Endothelial cell (in vitro differentiated cells): ENCODE results near the gene MMP14. TPM values are rescaled to one million over a fixed set of nuclear protein-coding genes. Genes with fewer than 3 reads are reported as not detected.

Experiments
- DNase-seq: peaks from one replicate; pipeline ENCODE4 v3.0.0; 2021; ENCODE audit warnings: low spot score
- H3K27ac Mint-ChIP-seq: one replicate; pipeline ENCODE4 v1.8.0; 2021; ENCODE audit warnings: mixed read lengths, inconsistent platforms; ENCODE audit not compliant: unreplicated experiment
- H3K27me3 Mint-ChIP-seq: one replicate; pipeline ENCODE4 v1.8.0; 2021; ENCODE audit warnings: mild to moderate bottlenecking, moderate library complexity, mixed read lengths, inconsistent platforms; ENCODE audit not compliant: unreplicated experiment
- H3K36me3 Mint-ChIP-seq: one replicate; pipeline ENCODE4 v1.8.0; 2021; ENCODE audit warnings: mild to moderate bottlenecking, low read depth, mixed read lengths, inconsistent platforms; ENCODE audit not compliant: unreplicated experiment
- H3K4me1 Mint-ChIP-seq: one replicate; pipeline ENCODE4 v1.8.0; 2021; ENCODE audit warnings: mild to moderate bottlenecking, mixed read lengths, inconsistent platforms; ENCODE audit not compliant: unreplicated experiment
- H3K4me3 Mint-ChIP-seq: one replicate; pipeline ENCODE4 v1.8.0; 2021; ENCODE audit warnings: mild to moderate bottlenecking, mixed read lengths, inconsistent platforms; ENCODE audit not compliant: unreplicated experiment
- H3K9me3 Mint-ChIP-seq: one replicate; pipeline ENCODE4 v1.8.0; 2021; ENCODE audit warnings: mixed read lengths, inconsistent platforms; ENCODE audit not compliant: unreplicated experiment
- total RNA-seq: library from RNA; stranded (reverse); fragmentation: NEBNext Ultra II Directional; extraction: Animal tissue kit (Norgen Biotek cat#: 25700); gene quantifications from one replicate; pipeline ENCODE4 v1.2.1, GENCODE V29; 2021; ENCODE audit not compliant: unreplicated experiment
- TF ChIP-seq, protein P1 (sequence below): fragments of 200-600 bp; sonication (generic); IDR thresholded peaks from one replicate; pipeline ENCODE4 v1.5.0; 2021; ENCODE audit warnings: antibody characterized with exemption; ENCODE audit not compliant: unreplicated experiment

The MMP14 gene
- total RNA-seq, 1 donor from 2014 or later = 819 TPM

DNA sequence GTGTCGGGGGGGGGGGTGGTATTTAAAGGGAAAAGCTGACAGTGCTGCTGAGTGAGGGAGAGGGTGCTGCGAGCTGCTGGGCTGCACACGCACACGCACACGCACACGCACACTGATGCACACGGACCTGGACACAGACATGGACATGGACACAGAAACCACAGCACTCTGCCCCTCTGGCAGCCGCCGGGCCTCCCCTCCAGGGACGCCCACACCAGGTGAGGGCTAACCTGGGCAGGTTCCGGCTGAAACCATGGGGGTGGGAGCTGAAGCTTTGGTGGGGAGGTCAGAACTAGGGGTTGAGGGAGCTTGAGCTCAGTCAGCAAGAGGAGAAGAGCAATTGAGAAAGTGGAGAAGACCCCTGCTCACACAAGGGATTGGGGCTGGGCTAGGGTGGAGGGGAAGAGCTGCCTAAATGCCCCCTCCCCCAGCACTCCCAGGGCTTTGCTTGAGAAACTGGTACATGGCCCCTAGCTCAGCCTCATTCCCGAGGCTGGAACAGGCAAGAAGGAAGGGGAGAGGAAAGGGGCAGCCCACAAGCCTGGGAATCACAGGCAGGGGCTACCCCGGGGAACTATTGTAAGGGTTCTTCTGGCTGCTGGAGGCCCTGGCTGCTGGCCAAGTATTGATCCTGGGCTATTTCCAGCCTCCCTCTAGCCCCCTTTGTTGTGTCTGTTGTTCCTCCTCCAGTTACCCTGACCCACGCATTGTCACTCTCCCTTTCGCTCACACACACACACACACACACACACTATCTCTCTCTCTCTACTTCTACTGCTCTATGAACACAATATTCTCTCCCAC lies 47.0 kb downstream of the MMP14 start, which contains the start of gene REM2:
REM2 (plus strand) TSS at position 50 of the 804 bp plus-strand sequence; CDS start at position 116, 66 bp downstream.
- peaks cover 30% of the 10 kb centered on the region for H3K27me3 Mint-ChIP-seq
- H3K4me1 Mint-ChIP-seq = peaks cover 43% of the 10 kb centered on the region
- peak within 1 kb of the TSS; percentile 70 for H3K27ac Mint-ChIP-seq
- H3K4me3 Mint-ChIP-seq = peak within 1 kb of the TSS; percentile 56
- DNase-seq = no peak
- H3K9me3 Mint-ChIP-seq = no peaks in the 10 kb centered on the region
- peaks cover 18% of the 10 kb centered on the region for H3K36me3 Mint-ChIP-seq
- TF ChIP-seq, protein P1, sequence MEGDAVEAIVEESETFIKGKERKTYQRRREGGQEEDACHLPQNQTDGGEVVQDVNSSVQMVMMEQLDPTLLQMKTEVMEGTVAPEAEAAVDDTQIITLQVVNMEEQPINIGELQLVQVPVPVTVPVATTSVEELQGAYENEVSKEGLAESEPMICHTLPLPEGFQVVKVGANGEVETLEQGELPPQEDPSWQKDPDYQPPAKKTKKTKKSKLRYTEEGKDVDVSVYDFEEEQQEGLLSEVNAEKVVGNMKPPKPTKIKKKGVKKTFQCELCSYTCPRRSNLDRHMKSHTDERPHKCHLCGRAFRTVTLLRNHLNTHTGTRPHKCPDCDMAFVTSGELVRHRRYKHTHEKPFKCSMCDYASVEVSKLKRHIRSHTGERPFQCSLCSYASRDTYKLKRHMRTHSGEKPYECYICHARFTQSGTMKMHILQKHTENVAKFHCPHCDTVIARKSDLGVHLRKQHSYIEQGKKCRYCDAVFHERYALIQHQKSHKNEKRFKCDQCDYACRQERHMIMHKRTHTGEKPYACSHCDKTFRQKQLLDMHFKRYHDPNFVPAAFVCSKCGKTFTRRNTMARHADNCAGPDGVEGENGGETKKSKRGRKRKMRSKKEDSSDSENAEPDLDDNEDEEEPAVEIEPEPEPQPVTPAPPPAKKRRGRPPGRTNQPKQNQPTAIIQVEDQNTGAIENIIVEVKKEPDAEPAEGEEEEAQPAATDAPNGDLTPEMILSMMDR = no peak

DNA sequence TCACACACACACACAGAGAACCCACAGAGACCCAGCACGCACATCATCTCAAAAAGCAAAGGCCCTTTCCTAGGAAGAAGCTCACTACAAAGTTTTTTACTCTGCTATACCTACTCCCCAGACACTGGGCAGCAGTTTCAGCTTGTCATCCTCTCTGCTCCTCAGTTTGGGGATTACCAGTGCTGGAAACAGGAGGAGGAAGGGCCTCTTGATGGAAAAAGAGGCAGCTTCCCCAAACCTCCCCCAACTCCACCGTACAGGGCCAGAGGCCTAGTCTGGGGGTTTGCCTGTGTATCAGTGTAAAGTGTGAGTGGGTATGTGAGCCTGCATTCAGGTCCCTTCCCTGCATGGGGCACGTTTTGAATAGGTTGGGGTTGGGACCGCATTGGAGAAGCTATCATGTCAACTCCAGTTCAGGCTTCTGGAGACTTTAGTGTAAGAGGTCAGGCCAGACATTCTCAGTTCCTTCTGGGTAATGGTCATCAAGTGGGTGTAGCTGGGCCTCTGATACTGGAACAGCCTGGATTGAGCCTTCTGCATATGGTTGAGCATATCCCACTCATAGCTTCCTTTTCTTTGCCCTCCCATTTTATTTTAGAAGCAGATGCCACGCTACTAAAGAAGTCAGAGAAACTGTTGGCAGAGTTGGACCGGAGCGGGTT lies 47.8 kb downstream of the MMP14 start:
- H3K4me1 Mint-ChIP-seq = peaks cover 43% of the 10 kb centered on the region
- peak overlapping the region; percentile 32 for H3K27ac Mint-ChIP-seq
- peaks cover 30% of the 10 kb centered on the region for H3K27me3 Mint-ChIP-seq
- TF ChIP-seq, protein P1 = no peak
- H3K36me3 Mint-ChIP-seq = peaks cover 10% of the 10 kb centered on the region
- H3K4me3 Mint-ChIP-seq = no peak overlapping the region
- no peaks in the 10 kb centered on the region for H3K9me3 Mint-ChIP-seq
- no peak for DNase-seq

DNA sequence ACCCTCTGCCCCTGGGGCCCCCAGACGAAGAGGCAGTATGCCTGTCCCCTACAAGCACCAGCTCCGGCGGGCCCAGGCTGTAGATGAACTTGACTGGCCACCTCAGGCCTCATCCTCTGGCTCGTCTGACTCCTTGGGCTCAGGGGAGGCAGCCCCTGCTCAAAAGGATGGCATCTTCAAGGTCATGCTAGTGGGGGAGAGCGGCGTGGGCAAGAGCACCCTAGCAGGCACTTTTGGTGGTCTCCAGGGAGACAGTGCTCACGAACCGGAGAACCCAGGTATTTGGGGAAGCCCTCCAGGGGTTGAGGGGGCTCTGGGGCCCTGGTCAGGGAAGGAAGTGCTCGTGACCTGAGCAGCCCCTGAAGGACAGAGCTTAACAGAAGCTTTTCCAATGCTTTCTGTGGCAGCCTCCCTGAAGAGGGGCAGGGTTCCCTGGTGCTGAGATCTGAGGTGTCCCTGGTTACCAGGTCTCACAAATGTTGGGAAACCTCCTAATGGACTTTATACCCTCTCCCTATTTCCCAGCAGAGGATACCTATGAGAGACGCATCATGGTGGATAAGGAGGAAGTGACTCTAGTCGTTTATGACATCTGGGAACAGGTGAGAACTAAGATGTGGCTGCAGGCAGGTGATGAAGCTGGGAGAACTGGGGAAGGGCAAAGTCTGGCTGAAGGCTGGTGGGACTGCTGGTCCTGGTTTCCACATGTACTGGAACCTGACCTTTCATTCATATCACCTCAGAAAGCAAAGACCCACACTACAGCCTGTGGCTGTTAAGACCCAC lies 48.5 kb downstream of the MMP14 start:
- H3K4me3 Mint-ChIP-seq = no peak overlapping the region
- H3K4me1 Mint-ChIP-seq = peaks cover 43% of the 10 kb centered on the region
- no peaks in the 10 kb centered on the region for H3K9me3 Mint-ChIP-seq
- peaks cover 4% of the 10 kb centered on the region for H3K36me3 Mint-ChIP-seq
- no peak overlapping the region for H3K27ac Mint-ChIP-seq
- no peak for DNase-seq
- TF ChIP-seq, protein P1 = no peak
- peaks cover 30% of the 10 kb centered on the region for H3K27me3 Mint-ChIP-seq

DNA sequence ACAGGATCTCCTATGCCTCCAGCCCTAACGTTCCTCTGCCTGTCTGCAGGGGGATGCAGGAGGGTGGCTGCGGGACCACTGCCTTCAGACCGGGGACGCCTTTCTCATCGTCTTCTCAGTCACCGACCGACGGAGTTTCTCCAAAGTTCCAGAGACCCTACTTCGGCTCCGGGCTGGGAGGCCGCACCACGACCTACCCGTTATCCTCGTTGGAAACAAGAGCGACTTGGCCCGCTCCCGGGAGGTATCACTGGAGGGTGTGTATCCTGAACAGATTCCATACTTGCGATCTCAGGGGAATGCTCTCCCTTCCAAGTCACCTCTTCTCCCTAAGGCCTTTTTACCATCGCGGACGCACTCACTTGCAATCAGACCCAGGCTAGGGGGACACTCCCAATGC lies 49.6 kb downstream of the MMP14 start:
- peaks cover 30% of the 10 kb centered on the region for H3K27me3 Mint-ChIP-seq
- TF ChIP-seq, protein P1 = no peak
- DNase-seq = no peak

More for the DNA sequence above, 49.6 kb downstream of the MMP14 start:
- Mint-ChIP-seq H3K27ac (peak overlapping the region; percentile 91), H3K9me3 (no peaks in the 10 kb centered on the region), H3K4me1 (peaks cover 43% of the 10 kb centered on the region), H3K36me3 (peaks cover 4% of the 10 kb centered on the region), H3K4me3 (peak overlapping the region; percentile 86)
